ENCODE results near the gene MAFG.
A peak's percentile ranks its signal among the peaks of the same experiment; 100 is the strongest.
"Not testable (repeated sequence)": the region's sequence is repeated elsewhere in the genome, so short reads cannot be mapped to it uniquely, and the experiment has no call there.

MAFG gene

GRCh38 chr17:81923302-81924260, 4.0 kb downstream of the MAFG start:
- no peak for DNase-seq (ENCODE audit: low read depth)

- DNase-seq (ENCODE audit: low read depth) = no peak
Observed at GRCh38 chr17:81922566-81923301, 4.8 kb downstream of the MAFG start.

DNA sequence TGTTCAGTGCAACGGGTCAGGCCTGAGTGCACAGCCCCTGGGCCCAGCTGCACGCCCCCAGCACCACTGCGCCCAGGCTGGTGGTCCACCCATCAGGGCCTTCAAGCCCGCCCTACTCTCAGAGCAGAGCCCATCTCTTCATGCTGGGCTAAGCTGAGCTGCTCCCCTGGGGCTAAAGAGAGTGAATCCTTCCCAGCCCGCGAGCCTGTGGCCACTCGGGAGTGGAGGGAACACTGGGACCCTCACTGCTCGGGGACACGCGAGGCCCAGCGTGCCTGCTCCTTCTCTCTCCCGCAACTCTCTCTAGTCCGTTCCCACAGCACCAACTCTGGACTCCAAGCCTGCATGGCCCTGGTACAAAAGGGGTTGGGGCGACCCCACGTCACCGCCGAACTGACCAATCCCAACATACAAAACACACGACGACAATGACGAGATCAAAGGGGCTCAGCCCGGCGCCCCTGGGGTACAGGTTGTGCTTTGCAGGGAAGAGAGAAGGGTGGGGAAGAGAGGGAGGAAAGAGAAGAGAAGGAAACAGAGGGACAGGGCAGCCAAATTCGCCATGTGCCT, 5.5 kb downstream of the MAFG start:
- no peak for DNase-seq (ENCODE audit: low read depth)

DNA sequence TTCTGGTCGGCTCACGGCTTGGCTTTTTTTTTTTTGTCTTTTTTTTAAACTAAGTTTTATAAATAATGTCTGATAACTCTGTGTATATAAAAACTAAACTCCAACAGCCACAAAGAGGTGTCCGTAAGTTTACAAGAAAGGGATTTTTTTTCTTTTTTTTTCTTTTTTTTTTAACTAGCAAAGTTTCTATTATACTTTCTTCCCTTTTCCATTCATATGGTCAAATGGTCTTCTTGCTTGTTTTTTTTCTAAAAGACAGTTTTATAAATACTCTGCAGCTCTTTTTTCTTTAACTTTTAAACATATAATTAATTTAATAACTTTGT, 6.0 kb downstream of the MAFG start:
- no peak for DNase-seq (ENCODE audit: low read depth)

GRCh38 chr17:81920612-81921536, 6.7 kb downstream of the MAFG start:
- no peak for DNase-seq (ENCODE audit: low read depth)

DNA sequence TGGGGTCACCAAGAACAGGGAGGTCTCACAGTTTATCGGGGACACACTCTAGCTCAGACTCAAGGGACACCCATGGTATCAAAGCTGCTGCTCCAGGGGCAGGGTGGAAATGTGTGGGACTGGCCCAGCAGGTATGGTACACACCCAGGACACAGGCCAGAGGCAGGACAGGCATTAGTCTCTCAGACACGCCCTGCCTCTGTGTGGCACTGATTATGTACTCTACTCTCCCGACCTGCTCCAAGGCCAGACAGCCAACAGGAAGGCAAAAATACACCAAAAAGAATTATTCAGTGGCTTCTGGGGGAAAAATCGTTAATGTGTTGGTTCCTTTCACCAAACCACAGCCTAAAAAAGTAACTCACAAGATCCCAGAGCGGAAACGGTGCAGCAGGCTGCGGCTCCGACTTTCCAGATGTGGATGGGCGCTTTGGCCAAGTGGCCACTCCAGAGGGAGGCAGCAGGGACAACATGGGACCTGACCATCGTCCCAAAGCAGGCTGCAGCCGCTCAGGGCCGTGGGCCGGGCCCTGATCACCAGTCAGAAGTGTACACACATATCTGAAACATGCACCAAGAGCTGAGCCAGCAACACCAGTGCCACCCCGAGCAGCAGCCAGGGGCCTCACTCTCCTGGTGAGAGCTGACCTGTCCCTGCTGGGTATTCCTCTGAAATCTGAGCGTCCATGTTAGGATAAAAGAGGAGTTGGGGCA, 8.5 kb downstream of the MAFG start:
- DNase-seq (ENCODE audit: low read depth) = no peak

DNA sequence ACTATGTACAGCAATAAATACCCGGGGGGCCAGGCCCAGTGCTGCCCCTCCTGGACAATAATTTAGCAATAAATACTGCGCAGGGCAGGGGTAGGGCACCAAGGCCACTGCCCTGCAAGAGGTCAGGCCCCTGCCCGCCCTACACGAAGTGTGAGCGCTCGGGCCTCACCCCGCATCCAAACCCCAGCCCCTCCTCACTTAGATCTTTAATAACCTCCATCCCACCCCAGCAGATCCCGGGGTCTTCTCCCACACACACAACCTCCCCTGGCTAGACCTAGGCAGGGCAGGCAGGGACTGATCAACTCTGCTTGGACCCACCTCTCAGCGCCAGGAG, 9.2 kb downstream of the MAFG start:
- DNase-seq (ENCODE audit: low read depth) = not testable (repeated sequence)

DNA sequence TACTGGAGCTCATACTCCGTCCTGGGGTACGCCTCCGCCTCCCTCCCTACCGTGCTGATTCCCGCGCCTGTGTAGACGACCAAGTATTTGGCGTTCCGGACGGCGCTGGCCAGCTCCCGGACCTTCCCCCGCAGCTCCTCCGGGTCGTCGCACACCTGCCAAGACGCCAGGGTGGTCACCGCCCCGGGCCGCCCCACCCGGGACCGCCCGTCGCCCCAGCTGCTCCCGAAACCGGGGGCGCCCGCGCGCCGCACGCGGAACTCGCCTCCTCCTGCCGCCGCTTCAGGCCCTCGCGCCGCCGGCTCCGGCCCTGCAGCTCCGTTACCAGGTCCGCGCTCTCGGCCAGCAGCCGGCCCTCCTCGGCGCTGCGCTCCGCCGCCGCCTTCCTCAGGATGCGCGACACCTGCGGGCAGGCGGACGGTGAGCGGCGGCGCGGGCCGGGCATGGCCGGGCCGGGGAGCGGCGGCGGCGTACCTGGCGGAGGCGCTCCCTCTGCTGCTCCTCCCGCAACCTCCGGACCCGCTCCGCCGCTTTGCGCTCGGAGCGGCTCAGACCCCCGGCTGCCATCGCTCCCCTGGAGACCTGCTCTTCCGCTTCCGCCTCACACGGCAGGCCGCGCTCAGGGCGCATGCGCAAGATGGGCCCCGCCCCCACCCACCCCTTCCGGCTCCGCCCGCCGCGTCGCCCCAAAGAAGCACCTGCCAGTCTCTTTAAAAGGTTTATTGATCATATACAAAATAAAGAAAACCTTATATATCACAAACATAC, 9.8 kb downstream of the MAFG start, which contains the start of gene SIRT7:
SIRT7 (minus strand) TSS at position 612 of the 768 bp plus-strand sequence; CDS start at position 567, 45 bp downstream.
- peak; percentile 71 for DNase-seq (ENCODE audit: low read depth)

GRCh38 chr17:81916234-81917001, 11.1 kb downstream of the MAFG start:
- DNase-seq (ENCODE audit: low read depth) = no peak

DNA sequence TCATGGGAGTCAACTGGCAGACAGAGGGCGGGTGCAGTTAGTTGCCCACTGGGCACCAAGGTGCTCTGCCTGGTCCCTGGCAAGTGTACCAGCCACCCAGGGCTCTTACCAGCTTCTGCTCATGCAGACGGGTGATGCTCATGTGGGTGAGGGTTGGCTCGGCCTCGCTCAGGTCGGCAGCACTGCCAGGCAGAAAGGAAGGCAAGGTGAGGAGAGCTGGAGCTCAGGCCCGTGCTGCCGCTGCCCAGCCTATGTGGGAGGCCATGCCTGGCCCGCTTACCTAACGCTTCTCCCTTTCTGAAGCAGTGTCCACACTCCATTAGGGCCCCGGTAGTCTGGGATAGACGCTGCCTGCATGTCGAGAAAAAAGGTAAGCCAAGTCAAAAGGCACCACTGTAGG, 12.2 kb downstream of the MAFG start:
- no peak for DNase-seq (ENCODE audit: low read depth)

- DNase-seq (ENCODE audit: low read depth) = no peak
Observed at GRCh38 chr17:81914103-81914850, 13.3 kb downstream of the MAFG start.

DNA sequence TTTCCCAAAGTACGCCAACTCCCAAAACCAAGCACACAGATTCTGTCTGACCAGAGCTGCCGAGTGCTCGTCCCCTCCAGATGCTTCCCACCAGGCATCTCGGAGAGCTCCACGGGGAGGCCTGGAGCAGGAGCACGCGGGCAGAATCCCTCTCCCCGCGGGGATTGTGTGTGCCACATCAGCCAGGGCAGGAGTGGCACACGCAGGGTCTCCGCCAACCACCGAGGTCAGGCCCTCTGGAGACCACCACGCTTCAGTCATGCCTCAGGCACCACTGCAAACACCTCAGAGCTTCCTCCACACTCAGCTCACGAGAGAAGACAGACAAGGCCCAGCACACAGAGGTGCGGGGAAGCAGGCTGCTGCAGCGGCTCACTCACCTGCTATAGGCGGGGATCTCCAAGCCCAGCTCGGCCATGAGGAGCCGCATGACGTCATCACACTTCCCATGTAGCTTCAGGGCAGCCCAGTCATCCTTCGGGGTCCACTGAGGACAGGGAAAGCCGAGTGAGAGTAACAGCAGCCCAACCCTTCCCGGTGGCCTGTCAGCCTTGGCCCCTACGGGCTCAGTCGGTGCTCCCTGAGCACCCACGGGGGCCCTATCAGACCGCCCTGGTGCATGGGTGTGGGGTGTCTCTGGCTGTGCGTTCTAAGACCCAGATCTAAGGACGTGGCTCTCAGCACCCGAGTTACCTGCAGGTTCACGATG, 14.0 kb downstream of the MAFG start:
- DNase-seq (ENCODE audit: low read depth) = no peak

DNA sequence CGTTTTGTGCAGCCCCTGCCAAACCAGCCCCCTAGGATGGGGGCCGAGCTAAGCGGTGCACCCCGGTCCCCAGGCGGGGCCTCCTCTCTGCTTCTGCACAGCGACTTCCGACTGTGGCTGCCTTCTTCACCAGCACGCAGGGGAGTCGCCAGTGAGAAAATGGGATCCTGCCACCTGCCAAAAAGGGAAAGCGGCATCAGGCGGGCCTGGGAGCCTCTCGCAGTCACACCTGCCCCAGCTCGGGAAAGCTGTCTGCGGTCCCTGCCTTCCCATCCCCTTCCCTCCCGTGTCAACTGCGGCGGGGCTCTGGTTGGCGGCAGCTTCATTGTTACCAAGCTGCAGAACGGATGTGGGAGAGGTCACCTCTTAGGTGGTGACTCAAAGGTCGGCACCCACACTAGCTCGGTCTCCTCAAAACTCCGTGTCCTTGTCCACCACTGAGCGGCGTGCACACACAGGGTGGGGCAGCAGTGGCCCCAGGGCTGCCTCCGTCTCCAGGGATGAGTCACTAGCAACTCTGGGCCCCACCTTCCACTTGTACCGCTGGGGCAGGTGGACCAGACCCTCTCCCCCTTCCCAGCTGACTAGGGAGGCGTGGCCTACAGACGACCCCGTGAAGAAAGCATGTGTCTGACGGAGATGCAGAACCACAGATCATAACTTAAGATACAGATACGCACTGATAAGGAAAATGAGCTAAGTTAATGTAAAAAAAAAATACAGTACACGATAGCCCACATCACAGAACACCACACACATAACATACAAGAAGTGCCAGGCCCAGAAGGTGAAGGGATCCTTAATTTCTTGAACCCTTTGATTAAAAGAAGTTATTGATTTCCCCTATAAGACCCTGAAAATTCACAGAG, 14.9 kb downstream of the MAFG start:
- DNase-seq (ENCODE audit: low read depth) = no peak

DNA sequence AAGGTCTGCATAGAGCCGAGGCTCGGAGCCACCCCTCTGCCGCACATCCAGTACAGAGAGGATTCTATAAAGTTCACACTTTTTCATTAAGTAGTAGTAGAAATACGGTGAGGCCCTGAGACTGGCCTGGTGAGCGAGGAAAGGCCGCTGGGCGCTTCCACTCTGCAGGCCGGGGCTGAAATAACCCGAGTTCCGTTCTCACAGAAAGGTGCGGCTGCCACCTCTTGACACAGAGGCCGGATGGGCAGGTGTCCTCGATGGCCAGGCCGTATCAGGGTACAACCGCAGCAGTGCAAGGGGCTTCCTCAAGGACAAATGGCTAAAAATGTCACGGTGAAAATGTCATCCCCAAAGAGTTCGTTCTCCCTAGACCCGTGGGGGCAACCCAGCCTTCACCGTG, 15.6 kb downstream of the MAFG start:
- no peak for DNase-seq (ENCODE audit: low read depth)

GRCh38 chr17:81911277-81911961, 16.1 kb downstream of the MAFG start, which contains the start of gene PCYT2:
PCYT2 (minus strand) TSS chr17:81911399; CDS start chr17:81911355, 44 bp downstream.
- peak; percentile 90 for DNase-seq (ENCODE audit: low read depth)

- DNase-seq (ENCODE audit: low read depth) = no peak
Observed at GRCh38 chr17:81910840-81911276, 16.7 kb downstream of the MAFG start.

Measured in stimulated activated CD8-positive, alpha-beta memory T cell treated with anti-CD3 and anti-CD28 coated beads, Interleukin-12 subunit alpha, Interleukin-12 subunit beta, amount 100 ng/mL, for 1 hour (primary cell).